Fibroblast of mammary gland (primary cell): Measurements from ENCODE around the gene MFN2.
"Not testable (repeated sequence)": the region's sequence is repeated elsewhere in the genome, so short reads cannot be mapped to it uniquely, and the experiment has no call there.

ENCODE experiments used
- DNase-seq: peaks from one replicate; pipeline ENCODE4 v3.0.0-alpha.2; 2010; ENCODE audit warnings: low read depth
- H3K4me3 ChIP-seq: 2 replicates; pipeline ENCODE4 v1.5.1; 2011; ENCODE audit warnings: low read depth, mild to moderate bottlenecking, low read length, moderate library complexity; ENCODE audit not compliant: control insufficient read depth
- TF ChIP-seq, protein P1 (sequence below): conservative IDR thresholded peaks from 2 replicates; pipeline ENCODE4 v1.5.1; 2011; ENCODE audit warnings: low read depth, low read length, inconsistent platforms; ENCODE audit not compliant: control insufficient read depth, insufficient read depth

The MFN2 gene

DNA sequence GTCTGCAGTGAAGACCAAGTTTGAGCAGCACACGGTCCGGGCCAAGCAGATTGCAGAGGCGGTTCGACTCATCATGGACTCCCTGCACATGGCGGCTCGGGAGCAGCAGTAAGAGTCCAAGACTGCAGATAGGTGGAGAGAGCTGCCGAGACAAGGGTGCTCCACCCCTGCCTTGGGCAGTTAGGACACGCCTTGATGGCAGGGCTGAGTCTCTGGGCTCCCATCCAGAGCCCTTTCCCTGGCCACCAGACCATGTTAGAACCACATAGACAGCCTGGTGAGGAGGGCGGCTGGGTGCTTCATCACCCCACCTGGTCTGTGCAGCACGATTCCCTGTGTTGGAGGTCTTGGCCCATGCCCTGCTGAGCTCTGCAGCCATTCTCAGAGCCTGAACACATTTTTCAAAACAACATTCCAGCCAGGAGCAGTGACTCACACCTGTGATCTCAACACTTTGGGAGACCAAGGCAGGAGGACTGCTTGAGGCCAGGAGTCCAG is 21.8 kb downstream of the MFN2 start:
- no peak for DNase-seq
- TF ChIP-seq, protein P1, sequence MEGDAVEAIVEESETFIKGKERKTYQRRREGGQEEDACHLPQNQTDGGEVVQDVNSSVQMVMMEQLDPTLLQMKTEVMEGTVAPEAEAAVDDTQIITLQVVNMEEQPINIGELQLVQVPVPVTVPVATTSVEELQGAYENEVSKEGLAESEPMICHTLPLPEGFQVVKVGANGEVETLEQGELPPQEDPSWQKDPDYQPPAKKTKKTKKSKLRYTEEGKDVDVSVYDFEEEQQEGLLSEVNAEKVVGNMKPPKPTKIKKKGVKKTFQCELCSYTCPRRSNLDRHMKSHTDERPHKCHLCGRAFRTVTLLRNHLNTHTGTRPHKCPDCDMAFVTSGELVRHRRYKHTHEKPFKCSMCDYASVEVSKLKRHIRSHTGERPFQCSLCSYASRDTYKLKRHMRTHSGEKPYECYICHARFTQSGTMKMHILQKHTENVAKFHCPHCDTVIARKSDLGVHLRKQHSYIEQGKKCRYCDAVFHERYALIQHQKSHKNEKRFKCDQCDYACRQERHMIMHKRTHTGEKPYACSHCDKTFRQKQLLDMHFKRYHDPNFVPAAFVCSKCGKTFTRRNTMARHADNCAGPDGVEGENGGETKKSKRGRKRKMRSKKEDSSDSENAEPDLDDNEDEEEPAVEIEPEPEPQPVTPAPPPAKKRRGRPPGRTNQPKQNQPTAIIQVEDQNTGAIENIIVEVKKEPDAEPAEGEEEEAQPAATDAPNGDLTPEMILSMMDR = no peak
- no peak overlapping the region for H3K4me3 ChIP-seq

DNA sequence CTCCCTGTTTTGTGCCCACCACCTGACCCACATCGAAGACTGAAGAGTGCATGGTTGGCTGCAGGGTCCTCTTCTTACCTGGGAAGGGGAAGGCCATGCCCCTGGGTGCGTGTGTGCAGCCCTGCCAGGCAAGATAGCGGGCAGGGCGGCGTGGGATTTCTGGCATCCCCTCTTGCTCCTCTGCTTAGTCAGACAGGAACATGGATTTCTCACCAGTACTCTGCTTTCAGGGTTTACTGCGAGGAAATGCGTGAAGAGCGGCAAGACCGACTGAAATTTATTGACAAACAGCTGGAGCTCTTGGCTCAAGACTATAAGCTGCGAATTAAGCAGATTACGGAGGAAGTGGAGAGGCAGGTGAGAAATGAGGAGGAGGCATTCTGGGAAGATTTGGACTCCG is 23.5 kb downstream of the MFN2 start:
- DNase-seq = no peak
- H3K4me3 ChIP-seq = no peak overlapping the region
- TF ChIP-seq, protein P1 = no peak

DNA sequence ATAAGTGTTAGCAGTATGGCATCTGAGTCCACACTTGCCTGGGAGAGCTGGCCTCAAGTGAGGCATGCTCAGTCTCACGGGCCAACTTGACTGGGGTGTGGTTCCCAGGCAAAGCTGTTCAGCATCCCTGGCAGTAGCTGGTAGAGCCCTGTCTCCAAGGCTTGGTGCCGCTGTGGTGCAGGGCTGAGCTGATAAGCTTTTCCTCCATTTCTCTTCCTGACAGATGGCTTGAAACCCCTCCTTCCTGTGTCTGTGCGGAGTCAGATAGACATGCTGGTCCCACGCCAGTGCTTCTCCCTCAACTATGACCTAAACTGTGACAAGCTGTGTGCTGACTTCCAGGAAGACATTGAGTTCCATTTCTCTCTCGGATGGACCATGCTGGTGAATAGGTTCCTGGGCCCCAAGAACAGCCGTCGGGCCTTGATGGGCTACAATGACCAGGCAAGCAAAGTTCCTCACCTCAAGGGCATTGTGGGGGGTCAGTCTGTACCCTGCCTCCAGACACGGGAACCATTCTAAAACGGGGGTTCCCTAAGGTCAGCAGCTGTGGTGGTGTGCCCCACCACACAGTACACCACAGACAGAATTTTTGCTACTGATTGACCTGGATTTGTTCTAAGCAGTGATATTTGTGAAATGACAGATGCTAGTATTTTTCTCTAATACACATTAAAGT is 25.4 kb downstream of the MFN2 start:
- H3K4me3 ChIP-seq = no peak overlapping the region
- TF ChIP-seq, protein P1 = no peak
- DNase-seq = no peak

DNA sequence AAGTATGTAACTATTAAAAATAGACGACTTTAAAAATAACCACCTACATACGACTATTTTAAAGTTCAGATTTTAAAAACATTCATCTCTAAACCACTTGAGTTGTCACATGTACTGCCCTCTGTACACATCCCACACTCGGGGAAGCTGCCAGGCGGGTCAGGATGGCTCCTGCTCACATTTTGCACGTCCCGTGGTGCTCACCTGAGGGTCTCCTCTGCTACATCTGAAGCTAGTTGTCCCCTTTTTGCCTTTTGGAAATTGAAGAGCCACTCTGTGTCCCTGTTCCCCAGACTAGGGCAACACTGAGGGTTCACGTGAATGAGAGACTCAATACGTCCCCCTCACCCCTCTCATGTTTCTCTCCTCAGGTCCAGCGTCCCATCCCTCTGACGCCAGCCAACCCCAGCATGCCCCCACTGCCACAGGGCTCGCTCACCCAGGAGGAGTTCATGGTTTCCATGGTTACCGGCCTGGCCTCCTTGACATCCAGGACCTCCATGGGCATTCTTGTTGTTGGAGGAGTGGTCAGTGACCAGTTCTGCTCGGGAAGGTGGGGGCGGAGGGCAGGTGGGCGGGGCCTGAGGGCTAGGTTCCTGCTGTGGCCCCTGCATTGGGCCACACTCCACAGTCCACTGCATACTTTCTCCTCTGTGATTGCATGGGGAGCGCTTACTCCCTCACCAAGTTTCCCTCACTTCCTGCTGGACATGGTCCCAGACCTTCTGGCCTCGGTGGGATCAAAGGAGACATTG is 26.1 kb downstream of the MFN2 start:
- H3K4me3 ChIP-seq = no peak overlapping the region

DNA sequence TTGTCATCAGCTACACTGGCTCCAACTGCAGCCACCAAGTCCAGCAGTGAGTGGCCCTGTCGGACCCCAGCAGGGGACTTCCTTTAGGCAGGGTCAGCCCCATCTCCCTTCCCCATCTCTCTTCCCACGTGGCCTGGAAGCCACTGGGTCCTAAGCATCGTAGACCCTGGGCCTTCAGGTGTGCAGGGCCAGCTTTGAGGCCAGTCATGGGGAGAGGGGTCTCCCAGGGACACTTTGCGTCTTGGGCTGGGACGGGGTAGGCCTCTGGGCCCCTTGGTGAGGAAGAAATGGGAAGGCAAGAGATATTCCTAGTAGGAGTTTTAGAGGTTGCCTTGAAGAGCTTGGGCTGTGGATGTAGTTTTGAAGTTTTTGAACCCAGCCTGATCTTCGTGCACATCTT is 27.0 kb downstream of the MFN2 start:
- no peak overlapping the region for H3K4me3 ChIP-seq
- no peak for DNase-seq
- TF ChIP-seq, protein P1 = no peak

More for the DNA sequence above, 26.1 kb downstream of the MFN2 start:
- DNase-seq = no peak
- TF ChIP-seq, protein P1 = no peak

DNA sequence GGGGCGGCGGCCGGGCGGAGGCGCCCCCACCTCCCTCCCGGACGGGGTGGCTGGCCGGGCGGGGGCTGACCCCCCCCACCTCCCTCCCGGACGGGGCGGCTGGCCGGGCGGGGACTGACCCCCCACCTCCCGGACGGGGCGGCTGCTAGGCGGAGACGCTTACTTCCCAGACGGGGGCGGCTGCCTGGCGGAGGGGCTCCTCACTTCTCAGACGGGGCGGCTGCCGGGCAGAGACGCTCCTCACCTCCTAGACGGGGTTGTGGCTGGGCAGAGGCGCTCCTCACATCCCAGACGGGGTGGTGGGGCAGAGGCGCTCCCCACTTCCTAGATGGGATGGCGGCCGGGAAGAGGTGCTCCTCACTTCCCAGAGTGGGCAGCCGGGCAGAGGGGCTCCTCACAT is 28.1 kb downstream of the MFN2 start:
- H3K4me3 ChIP-seq, DNase-seq: not testable (repeated sequence)

DNA sequence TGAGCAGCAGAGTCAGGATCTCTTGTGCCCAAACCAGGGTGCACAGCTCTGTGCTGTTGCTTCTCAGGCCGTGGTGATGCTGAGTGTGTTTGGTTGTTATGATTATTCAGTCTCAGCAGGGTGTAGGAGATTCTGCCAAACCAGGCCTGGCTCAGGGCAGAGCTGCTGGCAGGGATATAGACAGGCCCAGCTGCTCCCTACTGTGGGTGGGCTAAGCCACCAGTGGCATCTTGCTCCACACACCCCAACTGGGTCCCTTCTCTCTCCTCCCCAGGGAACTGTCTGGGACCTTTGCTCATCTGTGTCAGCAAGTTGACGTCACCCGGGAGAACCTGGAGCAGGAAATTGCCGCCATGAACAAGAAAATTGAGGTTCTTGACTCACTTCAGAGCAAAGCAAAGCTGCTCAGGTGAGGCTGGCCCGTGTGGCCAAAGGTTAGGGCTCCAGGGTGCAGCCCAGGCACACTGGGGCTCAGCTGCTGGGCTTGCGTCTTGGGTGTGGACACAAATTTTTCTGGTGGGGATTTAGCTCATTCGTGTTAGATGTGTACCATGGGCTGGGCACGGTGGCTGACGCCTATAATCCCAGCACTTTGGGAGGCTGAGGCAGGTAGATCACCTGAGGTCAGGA is 29.2 kb downstream of the MFN2 start:
- TF ChIP-seq, protein P1 = no peak
- H3K4me3 ChIP-seq = no peak overlapping the region
- DNase-seq = no peak
